IgD-negative memory B cell (primary cell): ENCODE data around the gene SMYD1. TPM values are rescaled to one million over a fixed set of nuclear protein-coding genes. Genes with fewer than 3 reads are reported as not detected.
"Not testable (repeated sequence)": the region's sequence is repeated elsewhere in the genome, so short reads cannot be mapped to it uniquely, and the experiment has no call there.

Experiments used
- H3K27ac Mint-ChIP-seq, 3 donors: one replicate each; pipeline ENCODE4 v1.8.0; 2020 to 2022; ENCODE audit warnings: mild to moderate bottlenecking in 3 of 3, mixed read lengths in 3 of 3, moderate library complexity in 1 of 3
- H3K27me3 Mint-ChIP-seq: one replicate; pipeline ENCODE4 v1.8.0; 2021; ENCODE audit warnings: mixed read lengths
- H3K36me3 Mint-ChIP-seq: one replicate; pipeline ENCODE4 v1.8.0; 2020; ENCODE audit warnings: mild to moderate bottlenecking, mixed read lengths
- H3K4me1 Mint-ChIP-seq, 3 donors: one replicate each; pipeline ENCODE4 v1.8.0; 2020 to 2022; ENCODE audit warnings: mixed read lengths in 3 of 3, mild to moderate bottlenecking in 1 of 3
- H3K4me3 Mint-ChIP-seq, 4 donors: one replicate each; pipeline ENCODE4 v1.8.0; 2020 to 2022; ENCODE audit warnings: mild to moderate bottlenecking in 4 of 4, mixed read lengths in 4 of 4, moderate library complexity in 3 of 4
- H3K9me3 Mint-ChIP-seq, 3 donors: one replicate each; pipeline ENCODE4 v1.8.0; 2020 to 2021; ENCODE audit warnings: mixed read lengths in 3 of 3, mild to moderate bottlenecking in 1 of 3
- polyA plus RNA-seq: library from polyadenylated mRNA; unstranded; fragments of 300-500 nt; fragmentation: Illumina TruSeq; gene quantifications from one replicate; pipeline ENCODE4 v1.2.3, GENCODE V29; 2021

SMYD1 gene
- polyA plus RNA-seq = not detected

DNA sequence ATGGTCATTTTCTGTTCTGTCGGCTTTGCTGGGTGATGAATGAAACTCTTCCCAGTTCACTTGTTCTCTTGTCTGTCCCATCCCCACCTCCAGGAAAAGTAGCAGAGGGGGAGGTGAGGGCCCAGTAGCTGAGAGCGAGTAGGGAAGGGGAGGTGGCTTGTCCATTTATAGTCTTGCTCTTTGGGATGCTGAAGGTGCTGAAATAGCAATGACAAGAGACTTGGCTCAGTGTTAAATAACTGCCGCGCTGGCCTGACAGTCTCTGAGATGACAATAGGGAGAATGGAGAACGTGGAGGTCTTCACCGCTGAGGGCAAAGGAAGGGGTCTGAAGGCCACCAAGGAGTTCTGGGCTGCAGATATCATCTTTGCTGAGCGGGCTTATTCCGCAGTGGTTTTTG lies at the start of gene SMYD1:
Gene SMYD1, plus strand, starts transcription at position 228 of the 400 bp plus-strand sequence. Its CDS starts 40 bp downstream, at position 268.
- Mint-ChIP-seq H3K9me3 (no peaks in the 10 kb centered on the region), H3K36me3 (peaks cover 2% of the 10 kb centered on the region), H3K4me3 (no peak within 1 kb of the TSS), H3K4me1 (no peaks in the 10 kb centered on the region), H3K27ac (peak within 1 kb of the TSS in 1 of 3 donors; percentile 31), H3K27me3 (peaks cover 7% of the 10 kb centered on the region)

GRCh38 chr2:88018077-88018805 lies 49.4 kb upstream of the SMYD1 start:
- H3K4me3 Mint-ChIP-seq = peak overlapping the region in 2 of 4 donors; percentile 96 to 99

GRCh38 chr2:88018909-88019308 lies 48.7 kb upstream of the SMYD1 start:
- no peaks in the 10 kb centered on the region for H3K27me3 Mint-ChIP-seq
- H3K9me3 Mint-ChIP-seq = peaks cover 0 to 3% (median 0%) of the 10 kb centered on the region in 3 donors

More at GRCh38 chr2:88018077-88018805, 49.4 kb upstream of the SMYD1 start:
- not testable (repeated sequence) for H3K9me3 Mint-ChIP-seq, H3K36me3 Mint-ChIP-seq, H3K27me3 Mint-ChIP-seq
- peaks cover 13 to 18% (median 15%) of the 10 kb centered on the region in 3 donors for H3K4me1 Mint-ChIP-seq
- H3K27ac Mint-ChIP-seq = peak overlapping the region in 1 of 3 donors; percentile 95

DNA sequence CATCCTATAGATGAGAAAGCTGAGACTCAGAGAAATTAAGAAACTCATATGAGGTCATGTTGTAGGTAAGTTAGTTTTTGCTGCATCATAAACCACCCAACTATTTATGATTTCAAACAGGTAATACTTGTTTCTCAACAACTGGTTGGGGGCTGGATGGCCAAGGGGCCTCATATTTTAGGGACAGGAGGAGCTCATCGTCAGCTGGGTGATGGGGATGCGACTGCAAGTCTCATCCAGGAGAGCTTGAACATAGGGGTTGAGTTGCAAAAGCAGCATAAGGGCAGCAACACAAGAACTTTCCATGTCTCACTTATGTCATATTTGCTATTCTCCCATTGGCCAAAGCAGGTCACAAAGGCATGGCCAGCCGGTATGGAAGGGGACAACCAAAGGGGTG lies 47.6 kb upstream of the SMYD1 start:
- H3K4me1 Mint-ChIP-seq = peaks cover 14 to 19% (median 16%) of the 10 kb centered on the region in 3 donors
- H3K27ac Mint-ChIP-seq = no peak overlapping the region
- peaks cover 0 to 3% (median 0%) of the 10 kb centered on the region in 3 donors for H3K9me3 Mint-ChIP-seq
- no peaks in the 10 kb centered on the region for H3K27me3 Mint-ChIP-seq
- peak overlapping the region in 1 of 4 donors; percentile 18 for H3K4me3 Mint-ChIP-seq
- no peaks in the 10 kb centered on the region for H3K36me3 Mint-ChIP-seq

More at GRCh38 chr2:88018909-88019308, 48.7 kb upstream of the SMYD1 start:
- H3K4me1 Mint-ChIP-seq = peaks cover 13 to 16% (median 15%) of the 10 kb centered on the region in 3 donors
- H3K27ac Mint-ChIP-seq = no peak overlapping the region
- no peaks in the 10 kb centered on the region for H3K36me3 Mint-ChIP-seq
- peak overlapping the region in 1 of 4 donors; percentile 76 for H3K4me3 Mint-ChIP-seq

GRCh38 chr2:88022669-88022921 lies 45.0 kb upstream of the SMYD1 start:
- Mint-ChIP-seq H3K4me1 (peaks cover 5 to 11% (median 10%) of the 10 kb centered on the region in 3 donors), H3K27ac (no peak overlapping the region), H3K4me3 (no peak overlapping the region), H3K9me3 (peaks cover 0 to 3% (median 0%) of the 10 kb centered on the region in 3 donors), H3K27me3 (no peaks in the 10 kb centered on the region), H3K36me3 (peaks cover 6% of the 10 kb centered on the region)

DNA sequence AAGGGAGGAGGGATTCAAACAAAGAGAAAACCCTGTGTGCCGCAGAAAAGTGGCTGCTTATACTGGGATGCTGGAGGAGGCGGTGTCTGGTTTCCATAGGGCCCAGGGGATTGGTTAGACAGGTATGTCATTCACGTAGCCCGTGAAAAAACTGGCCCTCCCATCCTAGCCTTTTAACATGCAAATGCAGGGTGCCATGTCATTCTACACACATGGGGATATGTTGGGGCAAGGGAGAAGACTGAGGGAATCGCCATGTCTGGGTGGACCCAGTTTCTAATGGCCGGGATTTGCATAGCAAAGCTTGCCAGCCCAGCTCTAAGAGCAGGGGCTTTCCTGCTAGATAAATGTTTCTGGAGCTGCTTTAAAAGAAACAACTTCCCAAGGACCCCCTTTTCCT lies 43.1 kb upstream of the SMYD1 start:
- H3K9me3 Mint-ChIP-seq = peaks cover 0 to under 1% (median 0%) of the 10 kb centered on the region in 3 donors
- H3K4me3 Mint-ChIP-seq = no peak overlapping the region

GRCh38 chr2:88027697-88028389 lies 39.8 kb upstream of the SMYD1 start:
- Mint-ChIP-seq H3K36me3 (peaks cover 8% of the 10 kb centered on the region), H3K27ac (peak overlapping the region in 2 of 3 donors; percentile 60 to 63), H3K4me1 (peaks cover 10 to 19% (median 14%) of the 10 kb centered on the region in 3 donors), H3K4me3 (peak overlapping the region; percentile 2 to 72 (median 60)), H3K27me3 (no peaks in the 10 kb centered on the region), H3K9me3 (no peaks in the 10 kb centered on the region)

More for the DNA sequence above, 43.1 kb upstream of the SMYD1 start:
- Mint-ChIP-seq H3K36me3 (peaks cover 8% of the 10 kb centered on the region), H3K27me3 (no peaks in the 10 kb centered on the region), H3K27ac (no peak overlapping the region), H3K4me1 (peaks cover 10 to 19% (median 14%) of the 10 kb centered on the region in 3 donors)

DNA sequence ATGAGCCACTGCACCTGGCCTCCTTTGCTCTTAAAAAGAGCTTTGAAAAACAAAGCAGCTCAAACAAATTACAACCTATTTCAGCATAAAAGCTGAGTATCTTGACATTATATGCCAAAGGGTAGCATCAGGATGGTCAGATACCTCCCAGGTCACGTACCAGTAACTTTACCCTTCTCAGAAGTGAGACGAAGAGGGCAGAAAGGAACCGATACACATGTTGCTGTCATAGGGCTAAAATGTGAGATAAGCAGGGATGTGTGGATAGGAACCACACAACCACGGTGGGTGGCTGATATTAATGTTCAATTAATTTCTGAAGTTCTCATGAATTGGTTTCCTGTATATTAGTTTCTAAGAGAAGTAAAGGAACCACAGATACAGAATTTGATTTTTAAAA lies 38.7 kb upstream of the SMYD1 start:
- peaks cover 10 to 17% (median 14%) of the 10 kb centered on the region in 3 donors for H3K4me1 Mint-ChIP-seq
- no peak overlapping the region for H3K27ac Mint-ChIP-seq
- H3K9me3 Mint-ChIP-seq = no peaks in the 10 kb centered on the region

GRCh38 chr2:88032070-88032702 lies 35.4 kb upstream of the SMYD1 start:
- H3K4me1 Mint-ChIP-seq = peaks cover 14 to 19% (median 16%) of the 10 kb centered on the region in 3 donors
- no peak overlapping the region for H3K4me3 Mint-ChIP-seq
- no peak overlapping the region for H3K27ac Mint-ChIP-seq
- H3K36me3 Mint-ChIP-seq = peaks cover 7% of the 10 kb centered on the region
- H3K9me3 Mint-ChIP-seq = no peaks in the 10 kb centered on the region
- H3K27me3 Mint-ChIP-seq = no peaks in the 10 kb centered on the region

More for the DNA sequence above, 38.7 kb upstream of the SMYD1 start:
- no peak overlapping the region for H3K4me3 Mint-ChIP-seq
- H3K36me3 Mint-ChIP-seq = peaks cover 12% of the 10 kb centered on the region
- no peaks in the 10 kb centered on the region for H3K27me3 Mint-ChIP-seq

DNA sequence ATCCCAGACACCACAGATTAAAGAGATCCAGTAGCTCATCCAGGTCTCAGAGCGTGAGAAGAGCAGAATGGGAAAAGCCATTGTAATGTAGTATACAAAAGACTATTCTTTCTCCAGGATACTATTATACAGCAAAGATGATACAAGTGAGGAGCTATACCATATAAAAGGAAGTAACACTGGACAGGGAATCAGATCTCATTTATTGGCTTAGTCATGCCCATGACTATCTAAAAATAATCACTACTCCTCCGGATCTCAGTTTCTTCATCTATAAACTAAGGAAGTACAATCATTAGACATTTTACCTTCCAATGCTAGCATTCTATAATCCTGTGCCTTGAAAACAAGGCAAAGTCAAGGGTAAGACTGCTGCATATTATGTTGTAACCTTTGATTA lies 31.4 kb upstream of the SMYD1 start:
- Mint-ChIP-seq H3K4me3 (no peak overlapping the region), H3K36me3 (peaks cover 9% of the 10 kb centered on the region), H3K27me3 (no peaks in the 10 kb centered on the region), H3K27ac (peak overlapping the region in 1 of 3 donors; percentile 76), H3K4me1 (peaks cover 3 to 30% (median 23%) of the 10 kb centered on the region in 3 donors), H3K9me3 (no peaks in the 10 kb centered on the region)

DNA sequence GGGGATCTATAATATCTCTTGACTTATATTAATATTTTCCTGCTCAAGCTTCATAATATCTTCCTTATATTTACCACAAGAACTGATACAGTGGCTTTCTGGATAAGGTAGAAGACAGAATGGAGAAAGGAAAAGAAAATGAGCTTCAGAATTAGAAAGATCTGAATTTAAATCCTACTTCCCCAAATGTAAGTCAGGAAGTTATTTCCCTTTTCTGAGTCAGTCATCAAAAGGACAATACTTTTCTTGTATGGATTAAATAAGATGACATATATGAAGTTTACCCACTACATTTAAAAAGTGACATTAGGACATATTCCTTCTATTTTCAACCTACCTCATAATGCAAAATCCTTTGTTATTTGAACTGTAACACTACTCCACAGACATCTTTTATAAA lies 31.0 kb upstream of the SMYD1 start:
- H3K27ac Mint-ChIP-seq = no peak overlapping the region
- H3K27me3 Mint-ChIP-seq = no peaks in the 10 kb centered on the region
- no peak overlapping the region for H3K4me3 Mint-ChIP-seq
- peaks cover 3 to 33% (median 25%) of the 10 kb centered on the region in 3 donors for H3K4me1 Mint-ChIP-seq
- peaks cover 9% of the 10 kb centered on the region for H3K36me3 Mint-ChIP-seq
- no peaks in the 10 kb centered on the region for H3K9me3 Mint-ChIP-seq

GRCh38 chr2:88038263-88039105 lies 29.1 kb upstream of the SMYD1 start:
- Mint-ChIP-seq H3K27me3 (no peaks in the 10 kb centered on the region), H3K4me3 (no peak overlapping the region), H3K9me3 (no peaks in the 10 kb centered on the region), H3K4me1 (peaks cover 7 to 42% (median 28%) of the 10 kb centered on the region in 3 donors), H3K36me3 (peaks cover 9% of the 10 kb centered on the region), H3K27ac (peak overlapping the region in 1 of 3 donors; percentile 64)

- Mint-ChIP-seq H3K27me3 (no peaks in the 10 kb centered on the region), H3K4me1 (peaks cover 11 to 37% (median 33%) of the 10 kb centered on the region in 3 donors), H3K4me3 (no peak overlapping the region), H3K36me3 (peaks cover 7% of the 10 kb centered on the region), H3K9me3 (no peaks in the 10 kb centered on the region), H3K27ac (no peak overlapping the region)
Observed at GRCh38 chr2:88042476-88042875, 25.1 kb upstream of the SMYD1 start.

GRCh38 chr2:88045561-88045960 lies 22.1 kb upstream of the SMYD1 start:
- H3K4me3 Mint-ChIP-seq = not testable (repeated sequence)
- Mint-ChIP-seq H3K27ac (peak overlapping the region in 1 of 3 donors; percentile 18), H3K4me1 (peaks cover 11 to 35% (median 22%) of the 10 kb centered on the region in 3 donors)

More at GRCh38 chr2:88045561-88045960, 22.1 kb upstream of the SMYD1 start:
- not testable (repeated sequence) for H3K36me3 Mint-ChIP-seq, H3K27me3 Mint-ChIP-seq, H3K9me3 Mint-ChIP-seq
